IMR-90 (cell line): ENCODE measurements around the gene WDR45B. TPM values are rescaled to one million over a fixed set of nuclear protein-coding genes. Genes with fewer than 3 reads are reported as not detected.

Source experiments
- ATAC-seq: fragments of 200-7000 bp; cut with Tn5 transposase; 2 replicates; pipeline ENCODE4 v1.9.1; 2020; ENCODE audit warnings: low read depth, mild to moderate bottlenecking, moderate library complexity
- BruUV-seq: library from RNA; stranded (reverse); fragments of 400-500 nt; replicated peaks from 2 replicates; lab custom pipeline; 2021; lab: Mats Ljungman, UMichigan
- CTCF ChIA-PET: fragments of 300-600 bp; formaldehyde crosslinking; extraction: SDS; loops from one replicate; lab custom pipeline; 2021; ENCODE audit warnings: antibody characterized with exemption; lab: Yijun Ruan, JAX
- POLR2A ChIA-PET: fragments of 300-600 bp; sonication (Branson Sonifier 250); formaldehyde crosslinking; loops from one replicate; lab custom pipeline; 2022; ENCODE audit warnings: antibody characterized with exemption; ENCODE audit not compliant: unreplicated experiment; lab: Charles Lee
- DNase-seq: peaks from one replicate; pipeline ENCODE4 v3.0.0; 2013
- H2AFZ ChIP-seq: replicated peaks from 2 replicates; pipeline ENCODE3; 2013; ENCODE audit warnings: low read length, mild to moderate bottlenecking; ENCODE audit not compliant: poor library complexity
- H2AK5ac ChIP-seq: 2 replicates; pipeline ENCODE4 v1.6.1; 2013; ENCODE audit warnings: low read depth, low read length, inconsistent platforms
- H2AK9ac ChIP-seq: replicated peaks from 2 replicates; pipeline ENCODE3; 2013; ENCODE audit warnings: mild to moderate bottlenecking, low read depth, low read length, moderate library complexity; ENCODE audit not compliant: poor library complexity
- H2BK120ac ChIP-seq: 2 replicates; pipeline ENCODE4 v1.6.1; 2013; ENCODE audit warnings: low read depth, low read length, inconsistent platforms
- H2BK15ac ChIP-seq: 3 replicates; pipeline ENCODE4 v1.6.1; 2013; ENCODE audit warnings: low read depth, low read length, inconsistent platforms
- H2BK20ac ChIP-seq: 2 replicates; pipeline ENCODE4 v1.6.1; 2013; ENCODE audit warnings: low read depth, mild to moderate bottlenecking, inconsistent platforms, low read length, moderate library complexity
- H2BK5ac ChIP-seq: 2 replicates; pipeline ENCODE4 v1.6.1; 2013; ENCODE audit warnings: mild to moderate bottlenecking, low read depth, low read length, inconsistent platforms; ENCODE audit not compliant: poor library complexity, severe bottlenecking
- H3K14ac ChIP-seq: replicated peaks from 2 replicates; pipeline ENCODE4 v1.6.1; 2013; ENCODE audit warnings: low read depth, low read length, inconsistent platforms
- H3K18ac ChIP-seq: 2 replicates; pipeline ENCODE4 v1.6.1; 2013; ENCODE audit warnings: low read depth, low read length, control low read depth
- H3K23ac ChIP-seq: 2 replicates; pipeline ENCODE4 v1.6.1; 2013; ENCODE audit warnings: low read depth, low read length, inconsistent platforms
- H3K27ac ChIP-seq: 2 replicates; pipeline ENCODE4 v1.5.1; 2013; ENCODE audit warnings: mild to moderate bottlenecking, control low read depth, low read length; ENCODE audit not compliant: insufficient read depth
- H3K27me3 ChIP-seq: 2 replicates; pipeline ENCODE4 v1.6.1; 2013; ENCODE audit warnings: low read length; ENCODE audit not compliant: control insufficient read depth, insufficient read depth
- H3K36me3 ChIP-seq: 2 replicates; pipeline ENCODE4 v1.6.1; 2013; ENCODE audit warnings: low read length, mixed read lengths; ENCODE audit not compliant: control insufficient read depth, insufficient read depth
- H3K4ac ChIP-seq: 2 replicates; pipeline ENCODE4 v1.6.1; 2013; ENCODE audit warnings: low read depth, low read length, inconsistent platforms
- H3K4me1 ChIP-seq: 2 replicates; pipeline ENCODE4 v1.6.1; 2013; ENCODE audit warnings: low read length, mixed read lengths; ENCODE audit not compliant: control insufficient read depth, insufficient read depth
- H3K4me2 ChIP-seq: 2 replicates; pipeline ENCODE4 v1.6.1; 2013; ENCODE audit warnings: low read depth, mild to moderate bottlenecking, control low read depth, low read length, moderate library complexity
- H3K4me3 ChIP-seq: 2 replicates; pipeline ENCODE4 v1.5.1; 2013; ENCODE audit warnings: low read depth, mild to moderate bottlenecking, control low read depth, low read length, moderate library complexity; ENCODE audit not compliant: insufficient read depth
- H3K56ac ChIP-seq: 2 replicates; pipeline ENCODE4 v1.6.1; 2013; ENCODE audit warnings: low read length, inconsistent platforms; ENCODE audit not compliant: insufficient read depth; ENCODE audit errors: extremely low read depth
- H3K79me1 ChIP-seq, 2 experiments: 2 replicates each; pipeline ENCODE4 v1.6.1; 2013; ENCODE audit warnings: low read length in 2 of 2, inconsistent platforms in 1 of 2, low read depth in 1 of 2
- H3K9ac ChIP-seq: 2 replicates; pipeline ENCODE4 v1.6.1; 2013; ENCODE audit warnings: low read depth, low read length, control low read depth
- H3K9me1 ChIP-seq: 2 replicates; pipeline ENCODE4 v1.6.1; 2013; ENCODE audit warnings: low read length, inconsistent platforms; ENCODE audit not compliant: insufficient read depth
- H3K9me3 ChIP-seq: 2 replicates; pipeline ENCODE4 v1.6.1; 2013; ENCODE audit warnings: low read length; ENCODE audit not compliant: control insufficient read depth, insufficient read depth
- H4K20me1 ChIP-seq: 2 replicates; pipeline ENCODE4 v1.6.1; 2013; ENCODE audit warnings: low read length, inconsistent platforms; ENCODE audit not compliant: insufficient read depth
- H4K5ac ChIP-seq: 2 replicates; pipeline ENCODE4 v1.6.1; 2013; ENCODE audit warnings: mild to moderate bottlenecking, low read depth, low read length, control low read depth
- H4K8ac ChIP-seq, 2 experiments: 2 replicates each; pipeline ENCODE4 v1.6.1; 2013; ENCODE audit warnings: low read depth in 2 of 2, low read length in 2 of 2, control low read depth in 1 of 2, inconsistent platforms in 1 of 2
- H4K91ac ChIP-seq: 2 replicates; pipeline ENCODE4 v1.6.1; 2013; ENCODE audit warnings: low read depth, low read length, inconsistent platforms; ENCODE audit not compliant: insufficient read depth
- BHLHE40 ChIP-seq: fragments of 150-350 bp; IDR thresholded peaks from 2 replicates; pipeline ENCODE4 v1.6.1; 2016; ENCODE audit warnings: mild to moderate bottlenecking, low read depth, low read length
- CEBPB ChIP-seq: IDR thresholded peaks from 2 replicates; pipeline ENCODE4 v1.6.1; 2012; ENCODE audit warnings: low read depth, low read length, improper control_type of control experiment
- ELK1 ChIP-seq: fragments of 150-350 bp; IDR thresholded peaks from 2 replicates; pipeline ENCODE4 v1.6.1; 2016; ENCODE audit warnings: low read depth, mild to moderate bottlenecking, low read length, moderate library complexity, borderline replicate concordance
- FOS ChIP-seq: fragments of 150-350 bp; IDR thresholded peaks from 2 replicates; pipeline ENCODE4 v1.6.1; 2016; ENCODE audit warnings: low read depth, low read length
- MAZ ChIP-seq: IDR thresholded peaks from 2 replicates; pipeline ENCODE4 v1.6.1; 2012; ENCODE audit warnings: low read depth, mild to moderate bottlenecking, low read length, improper control_type of control experiment, moderate library complexity, borderline replicate concordance
- NFE2L2 ChIP-seq: fragments of 150-350 bp; IDR thresholded peaks from 2 replicates; pipeline ENCODE4 v1.6.1; 2016; ENCODE audit warnings: low read depth, mild to moderate bottlenecking, low read length
- POLR2A ChIP-seq: IDR thresholded peaks from 2 replicates; pipeline ENCODE4 v1.6.1; 2012; ENCODE audit warnings: mild to moderate bottlenecking, low read depth, low read length
- RAD21 ChIP-seq: IDR thresholded peaks from 2 replicates; pipeline ENCODE4 v1.6.1; 2012; ENCODE audit warnings: low read length, improper control_type of control experiment
- RCOR1 ChIP-seq: IDR thresholded peaks from 2 replicates; pipeline ENCODE4 v1.6.1; 2012; ENCODE audit warnings: mild to moderate bottlenecking, low read length, improper control_type of control experiment; ENCODE audit not compliant: insufficient replicate concordance
- RFX5 ChIP-seq: IDR thresholded peaks from 2 replicates; pipeline ENCODE4 v1.8.0; 2012; ENCODE audit warnings: low read depth, mild to moderate bottlenecking, low read length, moderate library complexity
- WGBS, 2 experiments: methylation state at CpG; one replicate each; pipeline versions ENCODE4 v1.1.5 to v1.1.7; 2013; ENCODE audit warnings: missing lambda C conversion rate in 2 of 2; ENCODE audit not compliant: insufficient read length in 1 of 2; ENCODE audit errors: extremely low coverage in 2 of 2; 5-methylcytosine and 5-hydroxymethylcytosine counted together
- dilution Hi-C: fragments of 300-500 bp; cut with HindIII; formaldehyde crosslinking; loops from one replicate; pipeline ENCODE4 v1.14.3; 2018; ENCODE audit warnings: low sequenced_read_pairs; ENCODE audit not compliant: unreplicated experiment
- in situ Hi-C: fragments of 300-500 bp; cut with MboI; formaldehyde crosslinking; loops from 3 replicates; pipeline ENCODE4 v1.14.3; 2019; ENCODE audit warnings: low sequenced_read_pairs, inconsistent platforms, mixed read lengths
- intact Hi-C: fragments of 100-400 bp; cut with micrococcal nuclease; formaldehyde crosslinking; loops from 2 replicates; pipeline ENCODE4 v1.10.0; 2022
- polyA plus RNA-seq, 3 experiments: library from polyadenylated mRNA; depleted of rRNA; stranded (reverse); fragments of >200 nt; gene quantifications; 2 replicates each; pipeline ENCODE4 v1.2.3, GENCODE V29; 2012; ENCODE audit warnings: low replicate concordance in 1 of 3
- total RNA-seq: library from RNA; depleted of rRNA; stranded (reverse); fragments of >200 nt; gene quantifications from 2 replicates; pipeline ENCODE4 v1.2.3, GENCODE V29; 2012

Gene WDR45B
- total and polyA plus RNA-seq, 2 of the 4 experiments (the other 2 are of a cell fraction): 98.2 to 110 TPM

DNA sequence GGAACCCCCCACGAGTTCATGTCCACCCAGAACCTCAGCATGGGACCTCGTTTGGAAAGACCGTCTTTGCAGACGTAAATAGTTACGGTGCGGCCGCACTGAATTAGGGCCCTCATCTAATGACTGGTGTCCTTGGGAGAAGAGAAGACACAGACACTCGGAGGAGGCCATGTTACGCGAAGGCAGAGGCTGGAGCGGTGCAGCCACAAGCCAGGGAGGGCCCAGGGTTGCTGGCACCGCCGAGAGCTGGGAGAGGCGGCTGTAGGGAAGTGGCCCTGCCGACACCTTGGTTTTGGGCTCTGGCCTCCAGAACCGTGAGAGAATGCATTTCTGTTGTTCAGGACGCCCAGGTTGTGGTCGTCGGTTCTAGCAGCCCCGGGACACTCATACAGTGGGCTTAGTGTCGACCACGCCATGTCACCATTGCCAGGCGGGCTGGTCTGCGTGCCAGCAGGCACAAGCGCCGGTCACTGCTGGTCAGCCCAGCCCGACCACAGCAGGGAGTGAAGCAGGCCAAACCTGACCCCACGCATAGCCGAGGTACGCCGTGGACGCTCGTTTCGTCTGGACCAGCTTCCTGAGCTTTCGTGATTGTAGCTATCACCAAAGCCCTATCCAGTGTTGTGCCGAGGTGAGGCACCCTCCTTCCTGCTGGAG lies 10.7 kb upstream of the WDR45B start:
- Histone ChIP-seq H2AK5ac (no peak overlapping the region), H2BK20ac (no peak overlapping the region), H2BK120ac (no peak overlapping the region), H3K79me1 (peaks cover 0 to 6% of the 10 kb centered on the region in 2 experiments; a peak in 2 of 4 replicates), H3K23ac (no peak overlapping the region), H3K9ac (no peak overlapping the region), H4K5ac (no peak overlapping the region), H3K4me1 (no peaks in the 10 kb centered on the region), H2BK5ac (no peak overlapping the region), H3K9me1 (peaks cover 6% of the 10 kb centered on the region), H4K20me1 (no peaks in the 10 kb centered on the region), H3K4me3 (no peak overlapping the region), H3K14ac (no peak overlapping the region), H3K27me3 (no peaks in the 10 kb centered on the region), H2AFZ (no peak overlapping the region), H3K4me2 (no peak overlapping the region), H2BK15ac (no peak overlapping the region), H3K27ac (no peak overlapping the region), H3K18ac (no peak overlapping the region), H3K56ac (no peak overlapping the region), H3K9me3 (no peaks in the 10 kb centered on the region), H4K91ac (no peak overlapping the region), H2AK9ac (no peak overlapping the region), H4K8ac (no peak overlapping the region), H3K4ac (no peak overlapping the region), H3K36me3 (peaks cover 1% of the 10 kb centered on the region)
- intact Hi-C loops: no loop called here
- DNase-seq (no peak), ATAC-seq (no peak)
- POLR2A ChIA-PET: no interaction called here
- dilution Hi-C loops: no loop called here
- BruUV-seq: no TSS peak
- in situ Hi-C loops: no loop called here
- WGBS, 2 experiments: 91% methylated on average over 35 of the region's 36 CpGs; no CpG with 5 or more reads in 1 of the 2 experiments
- TF ChIP-seq MAZ (no peak), RFX5 (no peak), NFE2L2 (no peak), FOS (no peak), CEBPB (no peak), RAD21 (no peak), POLR2A (no peak), BHLHE40 (no peak), RCOR1 (no peak), ELK1 (no peak)
- CTCF ChIA-PET: no interaction called here
